ENCODE data around the gene ALDH1B1. TPM values are rescaled to one million over a fixed set of nuclear protein-coding genes. Genes with fewer than 3 reads are reported as not detected.

The ALDH1B1 gene
- polyA plus RNA-seq, 3 donors = 36.9 to 41.0 (median 39.8) TPM

DNA sequence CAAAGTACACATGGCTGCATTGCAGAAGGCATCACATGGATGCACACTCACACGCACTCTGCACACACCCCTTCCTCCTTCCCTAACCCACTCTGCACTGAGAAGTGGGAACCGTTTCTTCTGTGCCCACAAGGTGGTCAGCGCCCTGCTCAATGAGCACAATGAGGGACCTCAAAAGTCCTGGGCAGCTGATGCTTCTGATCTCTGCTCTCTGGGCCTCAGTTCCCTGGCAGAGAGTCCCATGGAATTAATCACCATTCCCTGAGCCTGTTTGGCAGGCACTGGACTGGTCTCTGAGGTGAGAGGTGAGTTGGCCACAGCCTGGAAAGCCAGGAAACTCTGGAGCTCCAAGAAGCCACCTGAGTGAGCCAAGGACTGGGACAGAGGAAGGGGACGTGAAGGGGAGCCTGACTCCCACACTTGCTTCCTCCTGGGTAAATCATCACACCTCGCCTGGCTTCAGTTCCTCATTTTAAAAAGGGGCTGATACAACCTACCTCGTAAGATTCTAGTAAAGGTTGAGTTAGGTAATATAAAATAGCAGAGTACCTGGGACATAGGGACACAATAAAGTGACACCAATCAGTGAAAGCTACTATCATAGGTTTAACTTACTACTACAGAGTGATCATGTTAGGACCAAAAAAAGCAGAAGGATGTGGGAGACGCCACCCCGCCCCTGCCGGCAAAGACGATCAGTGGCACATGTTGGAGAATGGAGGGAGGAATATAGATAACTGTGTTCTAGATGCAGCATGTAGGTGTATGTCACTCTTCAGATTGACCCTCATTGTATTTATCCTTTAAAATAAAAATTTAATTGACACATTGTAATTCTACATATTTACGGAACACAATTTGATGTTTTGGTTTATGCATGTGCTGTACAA, 52.9 kb downstream of the ALDH1B1 start:
- no peak for DNase-seq (ENCODE audit: extremely low read depth in 1 of 11, low read depth in 9 of 11, low spot score in 4 of 11)

GRCh38 chr9:38447703-38448102, 55.2 kb downstream of the ALDH1B1 start:
- no peak for DNase-seq (ENCODE audit: extremely low read depth in 1 of 11, low read depth in 9 of 11, low spot score in 4 of 11)

Other genes with a start within 250 kb of the ALDH1B1 start
- gene IGFBPL1, start 31.8 kb downstream of the ALDH1B1 start, polyA plus RNA-seq (ENCODE audit: insufficient read length in 3 of 3) = 1 to 10 TPM; 1.4 to 2.0 (median 1.8) TPM
- 1 to 10 TPM; 3.9 to 5.7 (median 3.9) TPM for gene ANKRD18A, start 227.9 kb downstream of the ALDH1B1 start, polyA plus RNA-seq (ENCODE audit: insufficient read length in 3 of 3)

Data from renal cortex interstitium (tissue), 11 donors.